DND-41 (cell line): Measurements from ENCODE around the gene ZC3H4.

Experiments used
- ATAC-seq: fragments of 200-7000 bp; cut with Tn5 transposase; 3 replicates; pipeline ENCODE4 v1.9.1; 2021; ENCODE audit warnings: low read depth; ENCODE audit not compliant: insufficient read depth
- DNase-seq: peaks from one replicate; pipeline ENCODE4 v3.0.0-alpha.2; 2020
- H2AFZ ChIP-seq: 2 replicates; pipeline ENCODE4 v1.6.0; 2012; ENCODE audit warnings: low read depth, low read length
- H3K27ac ChIP-seq: 2 replicates; pipeline ENCODE4 v1.5.1; 2012; ENCODE audit warnings: low read length, inconsistent platforms
- H3K27me3 ChIP-seq: fragments of 200-600 bp; sonication (generic); 2 replicates; pipeline ENCODE4 v1.6.0; 2012; ENCODE audit warnings: low read length, mild to moderate bottlenecking, inconsistent platforms; ENCODE audit not compliant: insufficient read depth, poor library complexity
- H3K36me3 ChIP-seq: 2 replicates; pipeline ENCODE4 v1.5.1; 2012; ENCODE audit warnings: low read length, inconsistent platforms; ENCODE audit not compliant: insufficient read depth
- H3K4me1 ChIP-seq: 2 replicates; pipeline ENCODE4 v1.5.1; 2012; ENCODE audit warnings: mild to moderate bottlenecking, low read length; ENCODE audit not compliant: insufficient read depth
- H3K4me2 ChIP-seq: 2 replicates; pipeline ENCODE4 v1.6.0; 2012; ENCODE audit warnings: mild to moderate bottlenecking, moderate library complexity, low read length, inconsistent platforms; ENCODE audit not compliant: insufficient read depth
- H3K4me3 ChIP-seq, 2 experiments: fragments of 200-600 bp in 1 of 2; shearing (Covaris generic) in 1 of 2; 2 replicates each; pipeline ENCODE4 v1.5.1; 2012 to 2016; ENCODE audit warnings: inconsistent platforms in 2 of 2, low read length in 2 of 2, mild to moderate bottlenecking in 2 of 2, low read depth in 1 of 2, moderate library complexity in 1 of 2
- H3K79me2 ChIP-seq: 2 replicates; pipeline ENCODE4 v1.6.0; 2012; ENCODE audit warnings: low read length, inconsistent platforms; ENCODE audit not compliant: insufficient read depth
- H3K9ac ChIP-seq: 2 replicates; pipeline ENCODE4 v1.6.0; 2012; ENCODE audit warnings: low read depth, mild to moderate bottlenecking, inconsistent platforms, low read length, moderate library complexity
- H3K9me3 ChIP-seq: 2 replicates; pipeline ENCODE4 v1.5.1; 2012; ENCODE audit warnings: low read length, moderate library complexity, mild to moderate bottlenecking, inconsistent platforms; ENCODE audit not compliant: insufficient read depth, severe bottlenecking
- H4K20me1 ChIP-seq: 2 replicates; pipeline ENCODE4 v1.6.0; 2012; ENCODE audit warnings: low read length; ENCODE audit not compliant: insufficient read depth
- CTCF ChIP-seq: IDR thresholded peaks from 2 replicates; pipeline ENCODE4 v1.5.1; 2012; ENCODE audit warnings: borderline replicate concordance, low read length, moderate library complexity, mild to moderate bottlenecking; ENCODE audit not compliant: poor library complexity, severe bottlenecking; ENCODE audit errors: extremely low read depth
- EZH2 ChIP-seq: IDR thresholded peaks from 3 replicates; pipeline ENCODE4 v1.6.1; 2012; ENCODE audit warnings: borderline replicate concordance, low read depth, mild to moderate bottlenecking, moderate library complexity, low read length, inconsistent platforms; ENCODE audit not compliant: severe bottlenecking

The ZC3H4 gene

GRCh38 chr19:47068876-47069406, 44.6 kb downstream of the ZC3H4 start:
- Histone ChIP-seq H4K20me1 (peaks cover 70% of the 10 kb centered on the region), H3K27me3 (no peaks in the 10 kb centered on the region), H3K9me3 (no peaks in the 10 kb centered on the region), H3K36me3 (peaks cover 93% of the 10 kb centered on the region), H3K79me2 (peaks cover 6% of the 10 kb centered on the region), H3K27ac (no peak overlapping the region), H2AFZ (no peak overlapping the region), H3K4me1 (no peaks in the 10 kb centered on the region), H3K9ac (no peak overlapping the region), H3K4me2 (no peak overlapping the region), H3K4me3 (no peak overlapping the region)
- ATAC-seq: no peak
- no peak for DNase-seq
- TF ChIP-seq CTCF (no peak), EZH2 (no peak)

GRCh38 chr19:47068246-47068645, 45.3 kb downstream of the ZC3H4 start:
- Histone ChIP-seq H3K9me3 (no peaks in the 10 kb centered on the region), H3K4me3 (no peak overlapping the region), H3K27ac (no peak overlapping the region), H3K4me1 (no peaks in the 10 kb centered on the region), H3K4me2 (no peak overlapping the region), H4K20me1 (peaks cover 72% of the 10 kb centered on the region), H3K9ac (no peak overlapping the region), H2AFZ (no peak overlapping the region), H3K79me2 (peaks cover 6% of the 10 kb centered on the region), H3K27me3 (no peaks in the 10 kb centered on the region), H3K36me3 (peaks cover 91% of the 10 kb centered on the region)
- no peak for TF ChIP-seq EZH2
- no peak for TF ChIP-seq CTCF
- ATAC-seq (no peak), DNase-seq (no peak)

GRCh38 chr19:47067215-47067847, 46.2 kb downstream of the ZC3H4 start:
- Histone ChIP-seq H3K27me3 (no peaks in the 10 kb centered on the region), H3K27ac (no peak overlapping the region), H3K4me1 (no peaks in the 10 kb centered on the region), H3K4me2 (no peak overlapping the region), H3K9ac (no peak overlapping the region), H4K20me1 (peaks cover 69% of the 10 kb centered on the region), H2AFZ (no peak overlapping the region), H3K79me2 (peaks cover 6% of the 10 kb centered on the region; the same call in 1 of the 2 replicates), H3K4me3 (no peak overlapping the region), H3K36me3 (peaks cover 83% of the 10 kb centered on the region), H3K9me3 (no peaks in the 10 kb centered on the region)
- no peak for ATAC-seq
- no peak for DNase-seq
- TF ChIP-seq EZH2: no peak
- TF ChIP-seq CTCF: no peak
